C4-2B (cell line): ENCODE measurements around the gene MAMDC2.

Experiments
- CTCF ChIP-seq: fragments of 450-650 bp; conservative IDR thresholded peaks from 2 replicates; pipeline ENCODE4 v1.5.1; 2017; ENCODE audit warnings: mild to moderate bottlenecking
- ZFX ChIP-seq: fragments of 450-650 bp; IDR thresholded peaks from 2 replicates; pipeline ENCODE4 v1.6.1; 2017

GRCh38 chr9:70093095-70093494 lies 49.4 kb downstream of the MAMDC2 start:
- no peak for TF ChIP-seq CTCF
- no peak for TF ChIP-seq ZFX
